DOHH2 (cell line): ENCODE results near the gene ADAMTS12.

Source experiments
- H3F3A ChIP-seq: fragments of 200-600 bp; sonication (generic), shearing (Covaris generic); 2 replicates; pipeline ENCODE4 v1.6.0; 2016; ENCODE audit warnings: antibody characterized with exemption, mild to moderate bottlenecking; ENCODE audit not compliant: control insufficient read depth, insufficient read depth
- H3K27ac ChIP-seq: fragments of 200-600 bp; sonication (generic); 2 replicates; pipeline ENCODE4 v1.5.1; 2014; ENCODE audit warnings: low read depth, mild to moderate bottlenecking, low read length, moderate library complexity
- H3K27me3 ChIP-seq: fragments of 200-600 bp; sonication (generic); 2 replicates; pipeline ENCODE4 v1.6.1; 2014; ENCODE audit warnings: mild to moderate bottlenecking, low read length, mixed read lengths; ENCODE audit not compliant: control insufficient read depth
- H3K36me3 ChIP-seq: fragments of 200-600 bp; sonication (generic); 2 replicates; pipeline ENCODE4 v1.6.1; 2014; ENCODE audit warnings: mild to moderate bottlenecking, low read length, moderate library complexity, mixed read lengths; ENCODE audit not compliant: control insufficient read depth
- H3K4me1 ChIP-seq: fragments of 200-600 bp; sonication (generic); 2 replicates; pipeline ENCODE4 v1.6.1; 2014; ENCODE audit warnings: mild to moderate bottlenecking, low read length, mixed read lengths; ENCODE audit not compliant: control insufficient read depth
- H3K4me2 ChIP-seq: fragments of 200-600 bp; sonication (generic); 2 replicates; pipeline ENCODE4 v1.6.0; 2014; ENCODE audit warnings: mild to moderate bottlenecking, low read length, moderate library complexity
- H3K4me3 ChIP-seq: fragments of 200-600 bp; sonication (generic); 2 replicates; pipeline ENCODE4 v1.5.1; 2014; ENCODE audit warnings: mild to moderate bottlenecking, low read length, mixed read lengths
- H3K79me2 ChIP-seq: fragments of 200-600 bp; sonication (generic); 2 replicates; pipeline ENCODE4 v1.6.1; 2014; ENCODE audit warnings: mild to moderate bottlenecking, low read length, mixed read lengths; ENCODE audit not compliant: control insufficient read depth
- H3K9me2 ChIP-seq: fragments of 200-600 bp; sonication (generic); replicated peaks from 2 replicates; pipeline ENCODE4 v1.6.1; 2014; ENCODE audit warnings: mild to moderate bottlenecking, low read length, mixed read lengths; ENCODE audit not compliant: control insufficient read depth
- H3K9me3 ChIP-seq: fragments of 200-600 bp; sonication (generic); 2 replicates; pipeline ENCODE4 v1.6.1; 2014; ENCODE audit warnings: antibody characterized with exemption, low read length, mixed read lengths; ENCODE audit not compliant: control insufficient read depth, insufficient read depth
- H4K20me1 ChIP-seq: fragments of 200-600 bp; sonication (generic); 2 replicates; pipeline ENCODE4 v1.6.0; 2014; ENCODE audit warnings: low read depth, mild to moderate bottlenecking, antibody characterized with exemption, low read length, moderate library complexity; ENCODE audit not compliant: control insufficient read depth, insufficient read depth
- CTCF ChIP-seq: fragments of 200-600 bp; sonication (generic); IDR thresholded peaks from one replicate; pipeline ENCODE4 v1.5.1; 2014; ENCODE audit warnings: antibody characterized with exemption, mild to moderate bottlenecking, low read depth, low read length; ENCODE audit not compliant: poor library complexity, severe bottlenecking
- EZH2phosphoT487 ChIP-seq: fragments of 200-600 bp; sonication (generic); IDR thresholded peaks from 2 replicates; pipeline ENCODE4 v1.6.1; 2017; ENCODE audit warnings: borderline replicate concordance, mild to moderate bottlenecking, antibody characterized with exemption, low read length, moderate library complexity, mixed read lengths

ADAMTS12 gene

GRCh38 chr5:33531037-33531298, 360.8 kb downstream of the ADAMTS12 start:
- TF ChIP-seq EZH2phosphoT487 (no peak), CTCF (no peak)
- Histone ChIP-seq H3K36me3 (no peaks in the 10 kb centered on the region), H3K27me3 (no peaks in the 10 kb centered on the region), H3F3A (no peaks in the 10 kb centered on the region), H3K27ac (no peak overlapping the region), H3K4me3 (no peak overlapping the region), H4K20me1 (no peaks in the 10 kb centered on the region), H3K79me2 (no peaks in the 10 kb centered on the region), H3K9me2 (no peaks in the 10 kb centered on the region), H3K4me1 (no peaks in the 10 kb centered on the region), H3K4me2 (no peak overlapping the region), H3K9me3 (no peaks in the 10 kb centered on the region)

DNA sequence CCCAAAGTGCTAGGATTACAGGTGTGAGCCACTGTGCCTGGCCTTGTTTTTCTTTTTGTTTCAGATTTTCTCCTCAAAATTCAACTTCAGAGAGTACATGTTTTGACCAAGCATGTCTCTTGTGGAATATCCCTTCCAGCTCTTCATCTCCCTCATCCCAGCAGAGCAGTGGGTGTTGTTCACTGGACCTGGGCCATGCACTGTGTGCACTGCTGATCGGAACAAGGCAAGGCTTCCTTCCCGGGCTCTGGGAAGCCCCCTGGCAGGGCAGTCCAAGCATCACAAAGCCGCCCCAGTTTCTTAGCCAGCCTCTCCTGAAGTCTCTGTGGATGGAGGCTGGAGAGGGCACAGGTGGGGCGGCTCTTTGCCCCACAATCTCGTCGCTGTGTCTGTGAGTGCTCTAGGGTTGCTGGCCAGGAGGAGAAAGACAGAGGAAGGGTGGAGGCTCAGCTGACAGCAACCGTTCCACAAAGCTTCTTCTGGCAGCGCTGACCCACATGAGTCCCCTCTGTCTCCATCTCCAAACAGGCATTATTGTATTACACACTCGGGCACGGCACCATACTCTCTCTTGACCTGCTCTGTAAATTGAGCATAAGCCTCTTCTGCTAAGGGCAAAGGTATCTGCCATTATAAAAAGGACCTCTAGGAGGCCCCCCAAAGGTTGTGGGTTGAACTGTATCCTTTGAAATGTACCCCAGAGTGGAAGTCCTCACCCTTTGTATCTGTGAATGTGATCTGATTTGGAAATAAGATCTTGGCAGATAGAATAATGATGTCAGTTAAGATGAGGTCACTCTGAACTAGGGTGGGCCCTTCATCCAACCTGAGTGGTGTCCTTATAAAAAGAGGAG, 361.4 kb downstream of the ADAMTS12 start:
- Histone ChIP-seq H3K4me1 (no peaks in the 10 kb centered on the region), H3K9me3 (no peaks in the 10 kb centered on the region), H4K20me1 (no peaks in the 10 kb centered on the region), H3K4me3 (no peak overlapping the region), H3K27me3 (no peaks in the 10 kb centered on the region), H3K4me2 (no peak overlapping the region), H3K27ac (no peak overlapping the region), H3K36me3 (no peaks in the 10 kb centered on the region), H3F3A (no peaks in the 10 kb centered on the region), H3K9me2 (no peaks in the 10 kb centered on the region), H3K79me2 (no peaks in the 10 kb centered on the region)
- TF ChIP-seq EZH2phosphoT487: no peak
- no peak for TF ChIP-seq CTCF

DNA sequence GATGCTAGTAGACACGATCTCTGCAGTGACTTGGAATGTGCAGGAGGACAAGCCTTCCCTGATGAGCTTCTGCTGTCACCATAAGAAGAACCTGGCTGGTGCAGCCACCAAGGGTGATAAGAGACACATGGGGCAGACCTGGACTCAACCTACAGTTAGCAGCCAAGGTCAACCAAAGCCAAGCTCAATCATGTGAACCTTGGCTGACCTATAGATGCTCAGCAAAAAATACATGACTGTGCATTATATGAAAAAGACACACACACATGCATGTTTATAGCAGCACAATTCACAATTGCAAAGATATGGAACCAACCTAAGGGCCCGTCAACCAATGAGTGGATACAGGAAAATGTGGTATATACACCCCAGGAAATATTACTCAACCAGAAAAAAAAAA, 364.1 kb downstream of the ADAMTS12 start:
- Histone ChIP-seq H3K9me2 (no peaks in the 10 kb centered on the region), H4K20me1 (no peaks in the 10 kb centered on the region), H3K4me1 (no peaks in the 10 kb centered on the region), H3K27me3 (no peaks in the 10 kb centered on the region), H3K4me3 (no peak overlapping the region), H3F3A (no peaks in the 10 kb centered on the region), H3K79me2 (no peaks in the 10 kb centered on the region), H3K9me3 (no peaks in the 10 kb centered on the region), H3K36me3 (no peaks in the 10 kb centered on the region), H3K4me2 (no peak overlapping the region), H3K27ac (no peak overlapping the region)
- no peak for TF ChIP-seq EZH2phosphoT487

DNA sequence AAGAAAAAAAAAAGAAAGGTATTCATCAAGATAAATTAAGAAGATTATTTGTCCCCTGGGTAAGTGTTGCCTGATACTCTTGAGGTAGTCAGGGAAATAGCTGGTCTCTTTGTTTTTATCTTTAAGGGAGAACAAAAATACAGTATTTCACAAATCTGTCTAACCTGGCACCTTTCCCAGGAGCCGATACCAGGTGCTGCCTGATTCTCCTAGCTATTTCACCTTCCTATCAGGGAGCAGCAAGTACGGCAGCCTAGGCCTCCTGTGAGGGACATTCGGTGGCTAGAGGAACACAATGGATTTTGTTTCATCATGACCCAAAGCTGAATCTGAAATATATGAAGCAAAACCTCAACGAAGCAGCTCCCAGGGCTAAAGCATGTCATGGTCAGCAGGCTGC, 365.0 kb downstream of the ADAMTS12 start:
- no peaks in the 10 kb centered on the region for H3K4me1 ChIP-seq
- H4K20me1 ChIP-seq: no peaks in the 10 kb centered on the region
- H3K79me2 ChIP-seq: no peaks in the 10 kb centered on the region
- no peak overlapping the region for H3K4me3 ChIP-seq
- H3F3A ChIP-seq: no peaks in the 10 kb centered on the region
- H3K36me3 ChIP-seq: no peaks in the 10 kb centered on the region
- H3K27ac ChIP-seq: no peak overlapping the region
- H3K27me3 ChIP-seq: no peaks in the 10 kb centered on the region
- H3K9me3 ChIP-seq: no peaks in the 10 kb centered on the region
- TF ChIP-seq EZH2phosphoT487 (no peak), CTCF (no peak)
- no peak overlapping the region for H3K4me2 ChIP-seq
- no peaks in the 10 kb centered on the region for H3K9me2 ChIP-seq
